ENCODE data around the gene FLVCR2. TPM values are rescaled to one million over a fixed set of nuclear protein-coding genes. Genes with fewer than 3 reads are reported as not detected.

Gene FLVCR2
- total and polyA plus RNA-seq, 7 experiments from 2014 or later: 0.80 to 9.4 (median 3.5) TPM

GRCh38 chr14:75604979-75605851, 26.8 kb downstream of the FLVCR2 start:
- H3K27me3 Mint-ChIP-seq: no peaks in the 10 kb centered on the region
- Histone ChIP-seq H3K36me3 (ENCODE audit: control insufficient read depth in 2 of 3, insufficient read depth in 3 of 3, low read length in 3 of 3) (no peaks in the 10 kb centered on the region), H3K27me3 (ENCODE audit: control insufficient read depth in 2 of 2, insufficient read depth in 2 of 2, low read length in 2 of 2) (no peaks in the 10 kb centered on the region), H3K4me3 (ENCODE audit: low read length) (no peak overlapping the region), H3K9me3 (ENCODE audit: control insufficient read depth in 2 of 3, low read length in 3 of 3) (no peaks in the 10 kb centered on the region), H3K4me1 (ENCODE audit: control insufficient read depth in 2 of 2, insufficient read depth in 2 of 2, low read length in 2 of 2) (no peaks in the 10 kb centered on the region), H3K27ac (ENCODE audit: low read depth, low read length) (no peak overlapping the region)
- DNase-seq: no peak
- no peak overlapping the region for H3K27ac Mint-ChIP-seq
- POLR2A ChIA-PET: no interaction called here
- no peak overlapping the region for H3K4me3 Mint-ChIP-seq
- peak; percentile 66 for ATAC-seq
- H3K9me3 Mint-ChIP-seq: peaks cover 0 to 23% (median 6%) of the 10 kb centered on the region in 11 donors
- CTCF ChIA-PET: no interaction called here
- peaks cover 0 to 23% (median 12%) of the 10 kb centered on the region in 5 donors for H3K36me3 Mint-ChIP-seq
- intact Hi-C loops (cut with micrococcal nuclease): no loop called here
- peaks cover 0 to 7% (median 0%) of the 10 kb centered on the region in 7 donors for H3K4me1 Mint-ChIP-seq

DNA sequence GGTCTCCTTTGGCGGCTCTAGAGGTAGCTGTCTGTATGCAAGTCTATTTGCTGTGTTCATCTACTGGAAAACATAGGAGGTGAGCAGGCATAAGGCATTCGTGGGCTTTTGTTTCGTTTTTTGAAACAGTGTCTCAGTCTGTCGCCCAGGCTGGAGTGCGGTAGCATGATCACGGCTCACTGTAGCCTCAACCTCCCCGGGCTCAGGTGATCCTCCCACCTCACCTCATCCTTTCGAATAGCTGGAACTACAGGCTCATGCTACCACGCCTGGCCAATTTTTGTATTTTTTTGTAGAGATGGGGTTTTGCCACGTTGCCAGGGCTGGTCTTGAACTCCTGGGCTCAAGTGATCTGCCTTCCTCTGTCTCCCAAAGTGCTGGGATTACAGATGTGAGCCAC, 27.5 kb downstream of the FLVCR2 start:
- Histone ChIP-seq H3K9me3 (ENCODE audit: control insufficient read depth in 2 of 3, low read length in 3 of 3) (no peaks in the 10 kb centered on the region), H3K4me1 (ENCODE audit: control insufficient read depth in 2 of 2, insufficient read depth in 2 of 2, low read length in 2 of 2) (no peaks in the 10 kb centered on the region), H3K27me3 (ENCODE audit: control insufficient read depth in 2 of 2, insufficient read depth in 2 of 2, low read length in 2 of 2) (no peaks in the 10 kb centered on the region), H3K27ac (ENCODE audit: low read depth, low read length) (no peak overlapping the region), H3K36me3 (ENCODE audit: control insufficient read depth in 2 of 3, insufficient read depth in 3 of 3, low read length in 3 of 3) (no peaks in the 10 kb centered on the region), H3K4me3 (ENCODE audit: low read length) (no peak overlapping the region)
- intact Hi-C loops (cut with micrococcal nuclease): no loop called here
- ChIA-PET CTCF (interaction anchor here (1.1 kb wide), 1 partner anchor 29 kb away, joined by 3 read pairs; no protein-coding TSS in a partner anchor), POLR2A (no interaction called here)
- ATAC-seq (no peak), DNase-seq (no peak)
- H3K27ac Mint-ChIP-seq: no peak overlapping the region
- H3K4me1 Mint-ChIP-seq: peaks cover 0 to 7% (median 0%) of the 10 kb centered on the region in 7 donors
- H3K9me3 Mint-ChIP-seq: peaks cover 0 to 23% (median 6%) of the 10 kb centered on the region in 11 donors
- peaks cover 0 to 29% (median 12%) of the 10 kb centered on the region in 5 donors for H3K36me3 Mint-ChIP-seq
- no peaks in the 10 kb centered on the region for H3K27me3 Mint-ChIP-seq
- H3K4me3 Mint-ChIP-seq: no peak overlapping the region

- H3K27ac ChIP-seq (ENCODE audit: low read depth, low read length): no peak overlapping the region
- ChIA-PET CTCF (interaction anchor here (1.0 kb wide), 1 partner anchor 9 kb away, joined by 3 read pairs; no protein-coding TSS in a partner anchor), POLR2A (no interaction called here)
- no peak overlapping the region for H3K4me3 ChIP-seq (ENCODE audit: low read length)
- peaks cover 0 to 7% (median 0%) of the 10 kb centered on the region in 7 donors for H3K4me1 Mint-ChIP-seq
- H3K36me3 Mint-ChIP-seq: peaks cover 0 to 29% (median 12%) of the 10 kb centered on the region in 5 donors
- H3K27me3 ChIP-seq (ENCODE audit: control insufficient read depth in 2 of 2, insufficient read depth in 2 of 2, low read length in 2 of 2): no peaks in the 10 kb centered on the region
- H3K4me1 ChIP-seq (ENCODE audit: control insufficient read depth in 2 of 2, insufficient read depth in 2 of 2, low read length in 2 of 2): no peaks in the 10 kb centered on the region
- no peak overlapping the region for H3K4me3 Mint-ChIP-seq
- no peaks in the 10 kb centered on the region for H3K36me3 ChIP-seq (ENCODE audit: control insufficient read depth in 2 of 3, insufficient read depth in 3 of 3, low read length in 3 of 3)
- no peaks in the 10 kb centered on the region for H3K9me3 ChIP-seq (ENCODE audit: control insufficient read depth in 2 of 3, low read length in 3 of 3)
- ATAC-seq: no peak
- H3K27ac Mint-ChIP-seq: no peak overlapping the region
- H3K9me3 Mint-ChIP-seq: peaks cover 0 to 23% (median 6%) of the 10 kb centered on the region in 11 donors
- intact Hi-C loops (cut with micrococcal nuclease): no loop called here
- no peak for DNase-seq
- H3K27me3 Mint-ChIP-seq: no peaks in the 10 kb centered on the region
Observed at GRCh38 chr14:75607044-75607443, 28.6 kb downstream of the FLVCR2 start.

- peaks cover under 1 to 31% (median 17%) of the 10 kb centered on the region in 5 donors for H3K36me3 Mint-ChIP-seq
- H3K27ac ChIP-seq (ENCODE audit: low read depth, low read length): no peak overlapping the region
- CTCF ChIA-PET: no interaction called here
- no peak for DNase-seq
- H3K4me3 Mint-ChIP-seq: no peak overlapping the region
- no peaks in the 10 kb centered on the region for H3K27me3 Mint-ChIP-seq
- H3K9me3 ChIP-seq (ENCODE audit: control insufficient read depth in 2 of 3, low read length in 3 of 3): no peaks in the 10 kb centered on the region
- no peak for ATAC-seq
- no peaks in the 10 kb centered on the region for H3K27me3 ChIP-seq (ENCODE audit: control insufficient read depth in 2 of 2, insufficient read depth in 2 of 2, low read length in 2 of 2)
- H3K36me3 ChIP-seq (ENCODE audit: control insufficient read depth in 2 of 3, insufficient read depth in 3 of 3, low read length in 3 of 3): no peaks in the 10 kb centered on the region
- intact Hi-C loops (cut with micrococcal nuclease): no loop called here
- H3K27ac Mint-ChIP-seq: no peak overlapping the region
- no peak overlapping the region for H3K4me3 ChIP-seq (ENCODE audit: low read length)
- peaks cover 0 to 23% (median 6%) of the 10 kb centered on the region in 11 donors for H3K9me3 Mint-ChIP-seq
- no peaks in the 10 kb centered on the region for H3K4me1 ChIP-seq (ENCODE audit: control insufficient read depth in 2 of 2, insufficient read depth in 2 of 2, low read length in 2 of 2)
- peaks cover 0 to 7% (median 0%) of the 10 kb centered on the region in 7 donors for H3K4me1 Mint-ChIP-seq
- POLR2A ChIA-PET: no interaction called here
Observed at GRCh38 chr14:75607842-75608640, 29.6 kb downstream of the FLVCR2 start.

DNA sequence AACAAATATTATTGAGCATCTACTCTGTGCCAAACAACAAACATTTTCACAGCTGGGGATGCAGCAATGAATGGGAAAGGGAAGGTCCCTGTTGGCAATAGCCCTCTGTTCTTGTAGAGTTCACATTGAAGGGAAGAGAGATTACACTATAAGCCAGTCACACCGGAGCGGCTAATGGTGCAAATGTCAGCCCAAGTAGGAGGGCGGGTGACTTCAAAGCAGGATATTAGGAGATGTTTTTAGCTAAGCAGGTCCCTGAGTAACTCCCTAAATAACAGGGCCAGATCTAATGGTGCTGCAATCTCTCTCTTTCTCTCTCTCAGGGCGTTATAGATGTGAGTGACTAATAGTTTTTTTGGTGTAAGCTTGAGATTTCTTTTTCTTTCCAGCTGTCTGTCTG, 30.7 kb downstream of the FLVCR2 start:
- Mint-ChIP-seq H3K4me1 (peaks cover 0 to 7% (median 0%) of the 10 kb centered on the region in 7 donors), H3K4me3 (no peak overlapping the region), H3K27ac (no peak overlapping the region), H3K27me3 (no peaks in the 10 kb centered on the region), H3K9me3 (peaks cover 0 to 23% (median 7%) of the 10 kb centered on the region in 11 donors), H3K36me3 (peaks cover 2 to 33% (median 24%) of the 10 kb centered on the region in 5 donors)
- Histone ChIP-seq H3K27me3 (ENCODE audit: control insufficient read depth in 2 of 2, insufficient read depth in 2 of 2, low read length in 2 of 2) (no peaks in the 10 kb centered on the region), H3K4me3 (ENCODE audit: low read length) (no peak overlapping the region), H3K4me1 (ENCODE audit: control insufficient read depth in 2 of 2, insufficient read depth in 2 of 2, low read length in 2 of 2) (no peaks in the 10 kb centered on the region), H3K36me3 (ENCODE audit: control insufficient read depth in 2 of 3, insufficient read depth in 3 of 3, low read length in 3 of 3) (no peaks in the 10 kb centered on the region), H3K9me3 (ENCODE audit: control insufficient read depth in 2 of 3, low read length in 3 of 3) (no peaks in the 10 kb centered on the region), H3K27ac (ENCODE audit: low read depth, low read length) (no peak overlapping the region)
- DNase-seq (no peak), ATAC-seq (no peak)
- ChIA-PET POLR2A (no interaction called here), CTCF (interaction anchor here (0.6 kb wide), 1 partner anchor 15 kb away, joined by 4 read pairs; no protein-coding TSS in a partner anchor)
- intact Hi-C loops (cut with micrococcal nuclease): no loop called here

- Mint-ChIP-seq H3K4me3 (no peak overlapping the region), H3K9me3 (peaks cover 0 to 23% (median 8%) of the 10 kb centered on the region in 11 donors), H3K27ac (no peak overlapping the region), H3K4me1 (peaks cover 0 to 5% (median 0%) of the 10 kb centered on the region in 7 donors), H3K27me3 (no peaks in the 10 kb centered on the region), H3K36me3 (peaks cover 2 to 35% (median 25%) of the 10 kb centered on the region in 5 donors)
- ATAC-seq (peak; percentile 63), DNase-seq (no peak)
- H3K36me3 ChIP-seq (ENCODE audit: control insufficient read depth in 2 of 3, insufficient read depth in 3 of 3, low read length in 3 of 3): no peaks in the 10 kb centered on the region
- no peak overlapping the region for H3K4me3 ChIP-seq (ENCODE audit: low read length)
- no peak overlapping the region for H3K27ac ChIP-seq (ENCODE audit: low read depth, low read length)
- ChIA-PET POLR2A (no interaction called here), CTCF (interaction anchor here (0.6 kb wide), 1 partner anchor 14 kb away, joined by 4 read pairs; no protein-coding TSS in a partner anchor)
- H3K4me1 ChIP-seq (ENCODE audit: control insufficient read depth in 2 of 2, insufficient read depth in 2 of 2, low read length in 2 of 2): no peaks in the 10 kb centered on the region
- no peaks in the 10 kb centered on the region for H3K9me3 ChIP-seq (ENCODE audit: control insufficient read depth in 2 of 3, low read length in 3 of 3)
- no peaks in the 10 kb centered on the region for H3K27me3 ChIP-seq (ENCODE audit: control insufficient read depth in 2 of 2, insufficient read depth in 2 of 2, low read length in 2 of 2)
- intact Hi-C loops (cut with micrococcal nuclease): no loop called here
Observed at GRCh38 chr14:75609606-75610475, 31.4 kb downstream of the FLVCR2 start.

Measured in naive thymus-derived CD4-positive, alpha-beta T cell (primary cell).